Gastrocnemius medialis (tissue), 4 donors: Measurements from ENCODE around the gene NRG2.

Source experiments
- CTCF ChIP-seq, 5 experiments: fragments of 450-650 bp in 3 of 5; fragments of 200-600 bp in 2 of 5; sonication (generic) in 2 of 5; IDR thresholded peaks in 4 of 5; conservative IDR thresholded peaks in 1 of 5; 1 replicate in 4 of 5; 2 replicates in 1 of 5; pipeline ENCODE4 v1.5.1; 2016 to 2019; ENCODE audit warnings: antibody characterized with exemption in 5 of 5, mild to moderate bottlenecking in 3 of 5, moderate library complexity in 3 of 5
- POLR2A ChIP-seq, 2 donors: fragments of 450-650 bp; IDR thresholded peaks; one replicate each; pipeline ENCODE4 v1.6.1; 2017; ENCODE audit warnings: antibody characterized with exemption in 2 of 2, mild to moderate bottlenecking in 2 of 2, moderate library complexity in 2 of 2

- TF ChIP-seq CTCF (IDR thresholded peaks at IDR 0.05 in 4 of 5, conservative IDR thresholded peaks at IDR 0.05 in 1 of 5): no peak
- no peak for TF ChIP-seq POLR2A (IDR thresholded peaks at IDR 0.05)
These were observed 39.6 kb downstream of the NRG2 start for GRCh38 chr5:140003519-140003918.
